ENCODE data around the gene KPNA3.

KPNA3 gene

DNA sequence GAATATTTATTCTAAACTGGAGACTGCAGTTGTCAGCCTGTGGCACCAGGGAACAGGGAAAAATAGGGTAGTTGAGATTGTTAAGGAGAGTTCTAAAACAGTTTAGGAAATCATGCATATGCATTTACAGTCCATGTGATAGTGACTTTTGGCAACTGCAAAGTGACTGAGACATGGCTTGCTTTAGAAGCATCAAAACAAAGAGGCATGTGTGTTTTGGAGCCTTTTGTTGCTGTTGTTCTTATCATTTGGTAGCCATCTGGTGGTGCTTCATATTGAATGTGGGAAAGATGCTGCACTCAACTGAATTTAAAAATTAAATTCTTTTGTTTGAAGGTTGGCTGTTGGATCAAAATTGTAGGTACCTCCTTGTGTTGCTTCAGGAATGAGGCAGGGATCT is 91.0 kb downstream of the KPNA3 start:
- Histone ChIP-seq H4K20me1 (ENCODE audit: insufficient read depth) (no peaks in the 10 kb centered on the region), H3K4me2 (no peak overlapping the region), H3K27me3 (ENCODE audit: insufficient read depth, low read depth) (no peaks in the 10 kb centered on the region), H3K4me1 (ENCODE audit: low read depth, poor library complexity, severe bottlenecking) (no peaks in the 10 kb centered on the region), H3K4me3 (IDR thresholded peaks at IDR 0.05; ENCODE audit: insufficient read depth, low read depth, low read length) (no peak overlapping the region), H2AFZ (ENCODE audit: low read depth) (no peak overlapping the region), H3K79me2 (ENCODE audit: insufficient read depth, low read depth) (no peaks in the 10 kb centered on the region), H3K9ac (no peak overlapping the region), H3K27ac (no peak overlapping the region), H3K36me3 (ENCODE audit: insufficient read depth) (no peaks in the 10 kb centered on the region)
- TF ChIP-seq, protein P1, sequence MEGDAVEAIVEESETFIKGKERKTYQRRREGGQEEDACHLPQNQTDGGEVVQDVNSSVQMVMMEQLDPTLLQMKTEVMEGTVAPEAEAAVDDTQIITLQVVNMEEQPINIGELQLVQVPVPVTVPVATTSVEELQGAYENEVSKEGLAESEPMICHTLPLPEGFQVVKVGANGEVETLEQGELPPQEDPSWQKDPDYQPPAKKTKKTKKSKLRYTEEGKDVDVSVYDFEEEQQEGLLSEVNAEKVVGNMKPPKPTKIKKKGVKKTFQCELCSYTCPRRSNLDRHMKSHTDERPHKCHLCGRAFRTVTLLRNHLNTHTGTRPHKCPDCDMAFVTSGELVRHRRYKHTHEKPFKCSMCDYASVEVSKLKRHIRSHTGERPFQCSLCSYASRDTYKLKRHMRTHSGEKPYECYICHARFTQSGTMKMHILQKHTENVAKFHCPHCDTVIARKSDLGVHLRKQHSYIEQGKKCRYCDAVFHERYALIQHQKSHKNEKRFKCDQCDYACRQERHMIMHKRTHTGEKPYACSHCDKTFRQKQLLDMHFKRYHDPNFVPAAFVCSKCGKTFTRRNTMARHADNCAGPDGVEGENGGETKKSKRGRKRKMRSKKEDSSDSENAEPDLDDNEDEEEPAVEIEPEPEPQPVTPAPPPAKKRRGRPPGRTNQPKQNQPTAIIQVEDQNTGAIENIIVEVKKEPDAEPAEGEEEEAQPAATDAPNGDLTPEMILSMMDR (conservative IDR thresholded peaks at IDR 0.05; ENCODE audit: low read depth, low read length) = no peak

DNA sequence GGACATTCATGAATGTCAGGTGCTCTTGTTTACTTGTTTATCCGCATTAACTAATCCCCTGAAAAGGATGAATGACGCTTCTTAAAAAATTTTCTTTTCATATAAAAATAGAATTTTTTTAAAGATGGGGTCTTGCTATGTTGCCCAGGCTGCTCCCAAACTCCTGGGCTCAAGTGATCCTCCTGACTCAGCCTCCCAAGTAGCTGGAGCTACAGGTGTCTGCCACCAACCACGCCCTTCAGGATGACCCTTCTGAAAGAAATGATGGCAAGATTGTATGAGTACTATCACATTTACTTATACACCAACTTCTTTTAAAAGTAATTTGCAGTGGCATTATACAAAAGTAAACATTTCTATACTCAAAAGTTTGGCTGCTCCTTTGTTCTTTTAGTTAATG is 95.0 kb downstream of the KPNA3 start:
- Histone ChIP-seq H4K20me1 (ENCODE audit: insufficient read depth) (no peaks in the 10 kb centered on the region), H2AFZ (ENCODE audit: low read depth) (no peak overlapping the region), H3K27me3 (ENCODE audit: insufficient read depth, low read depth) (no peaks in the 10 kb centered on the region), H3K27ac (no peak overlapping the region), H3K79me2 (ENCODE audit: insufficient read depth, low read depth) (no peaks in the 10 kb centered on the region), H3K4me1 (ENCODE audit: low read depth, poor library complexity, severe bottlenecking) (no peaks in the 10 kb centered on the region), H3K4me3 (IDR thresholded peaks at IDR 0.05; ENCODE audit: insufficient read depth, low read depth, low read length) (no peak overlapping the region), H3K9ac (no peak overlapping the region), H3K4me2 (no peak overlapping the region), H3K36me3 (ENCODE audit: insufficient read depth) (no peaks in the 10 kb centered on the region)
- TF ChIP-seq, protein P1 (conservative IDR thresholded peaks at IDR 0.05; ENCODE audit: low read depth, low read length) = no peak

DNA sequence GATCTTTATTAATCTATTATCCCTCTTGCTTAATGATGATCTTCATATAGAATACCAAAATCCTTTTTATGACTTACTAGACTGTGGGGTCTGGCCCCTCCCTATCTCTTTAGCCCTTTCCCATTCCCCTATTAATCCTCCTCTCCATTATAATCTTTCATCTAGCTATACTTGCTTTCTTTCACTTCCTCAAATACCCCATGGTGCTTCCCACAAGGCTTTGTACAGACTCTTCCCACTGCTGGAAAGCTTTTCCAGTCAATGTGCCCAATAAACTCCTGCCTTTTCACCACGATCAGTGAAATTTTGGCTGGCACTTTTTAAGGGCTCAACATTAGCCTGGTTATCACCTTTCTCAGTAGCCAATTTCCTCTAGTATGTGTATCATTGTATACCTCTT is 98.0 kb downstream of the KPNA3 start:
- Histone ChIP-seq H3K4me1 (ENCODE audit: low read depth, poor library complexity, severe bottlenecking) (peaks cover 10% of the 10 kb centered on the region), H3K4me2 (no peak overlapping the region), H2AFZ (ENCODE audit: low read depth) (no peak overlapping the region), H3K36me3 (ENCODE audit: insufficient read depth) (no peaks in the 10 kb centered on the region), H3K27ac (no peak overlapping the region), H3K9ac (no peak overlapping the region), H3K4me3 (IDR thresholded peaks at IDR 0.05; ENCODE audit: insufficient read depth, low read depth, low read length) (no peak overlapping the region), H4K20me1 (ENCODE audit: insufficient read depth) (no peaks in the 10 kb centered on the region), H3K27me3 (ENCODE audit: insufficient read depth, low read depth) (no peaks in the 10 kb centered on the region), H3K79me2 (ENCODE audit: insufficient read depth, low read depth) (peaks cover 14% of the 10 kb centered on the region)
- TF ChIP-seq, protein P1 (conservative IDR thresholded peaks at IDR 0.05; ENCODE audit: low read depth, low read length) = no peak

DNA sequence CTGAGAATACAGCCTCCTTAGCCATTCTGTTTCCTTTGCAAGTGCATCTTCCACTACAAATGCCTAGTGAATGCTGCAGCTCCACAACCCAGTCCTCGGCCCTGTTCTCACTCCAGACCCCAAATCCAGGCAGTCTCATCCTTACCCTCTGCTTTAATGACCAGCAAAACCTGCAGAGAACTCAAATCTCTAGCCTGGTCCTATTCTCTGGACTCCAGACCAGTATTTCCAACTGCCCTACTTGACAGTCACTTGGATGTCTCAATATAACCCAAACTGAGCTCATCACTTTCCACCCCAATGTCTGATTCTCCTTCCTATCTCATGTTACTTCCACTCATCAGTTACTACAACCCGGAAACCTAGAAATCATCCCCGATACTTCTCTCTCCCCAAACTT is 98.6 kb downstream of the KPNA3 start:
- no peak overlapping the region for H2AFZ ChIP-seq (ENCODE audit: low read depth)
- peaks cover 20% of the 10 kb centered on the region for H3K79me2 ChIP-seq (ENCODE audit: insufficient read depth, low read depth)
- no peak overlapping the region for H3K4me3 ChIP-seq (IDR thresholded peaks at IDR 0.05; ENCODE audit: insufficient read depth, low read depth, low read length)
- peaks cover 11% of the 10 kb centered on the region for H3K4me1 ChIP-seq (ENCODE audit: low read depth, poor library complexity, severe bottlenecking)
- no peaks in the 10 kb centered on the region for H4K20me1 ChIP-seq (ENCODE audit: insufficient read depth)
- no peaks in the 10 kb centered on the region for H3K36me3 ChIP-seq (ENCODE audit: insufficient read depth)
- no peak overlapping the region for H3K9ac ChIP-seq
- H3K4me2 ChIP-seq = no peak overlapping the region
- TF ChIP-seq, protein P1 (conservative IDR thresholded peaks at IDR 0.05; ENCODE audit: low read depth, low read length) = no peak
- no peaks in the 10 kb centered on the region for H3K27me3 ChIP-seq (ENCODE audit: insufficient read depth, low read depth)
- H3K27ac ChIP-seq = no peak overlapping the region

Data from KMS-11 (cell line).